Measurements from ENCODE around the gene RC3H2.
"Not testable (repeated sequence)": the region's sequence is repeated elsewhere in the genome, so short reads cannot be mapped to it uniquely, and the experiment has no call there.

Gene RC3H2

DNA sequence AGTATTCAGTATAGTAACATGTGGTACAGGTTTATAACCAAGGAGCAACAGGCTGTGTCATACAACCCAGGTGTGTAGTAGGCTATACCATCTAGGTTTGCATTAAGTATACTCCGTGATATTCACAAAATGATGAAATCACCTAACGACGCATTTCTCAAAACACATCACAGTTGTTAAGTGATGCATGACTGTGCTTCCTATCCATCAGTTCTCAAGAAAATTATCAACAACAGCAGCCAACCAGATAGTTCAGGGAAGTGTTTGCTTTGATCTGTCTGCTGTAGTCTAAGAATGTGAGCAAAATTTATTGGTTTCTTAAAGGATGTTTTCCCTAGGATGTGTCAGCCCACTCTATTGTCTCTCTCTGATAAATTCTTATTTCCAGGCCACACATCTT is 18.8 kb upstream of the RC3H2 start:
- no peak for DNase-seq

DNA sequence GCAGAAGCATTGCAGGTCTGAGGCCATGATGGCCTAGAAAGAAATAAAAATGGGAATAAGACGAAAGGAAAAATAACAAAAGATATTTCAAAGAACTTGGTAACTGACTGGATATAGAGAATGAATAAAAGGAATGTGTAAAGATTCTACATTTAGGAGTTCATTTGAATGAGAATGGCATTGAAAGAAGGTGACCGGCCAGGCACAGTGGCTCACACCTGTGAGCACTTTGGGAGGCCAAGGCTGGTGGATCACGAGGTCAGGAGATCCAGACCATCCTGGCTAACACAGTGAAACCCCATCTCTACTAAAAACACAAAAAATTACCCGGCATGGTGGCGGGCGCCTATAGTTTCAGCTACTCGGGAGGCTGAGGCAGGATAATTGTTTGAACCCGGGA is 17.6 kb upstream of the RC3H2 start:
- DNase-seq: no peak

- no peak for DNase-seq
Observed at GRCh38 chr9:122918310-122918709, 13.2 kb upstream of the RC3H2 start.

GRCh38 chr9:122912964-122913673 is 8.0 kb upstream of the RC3H2 start, which contains the start of gene ZBTB6:
TSS of gene ZBTB6 (minus strand) at chr9:122913323. CDS start at chr9:122912072, 1,251 bp downstream.
- peak; percentile 78 for DNase-seq

- DNase-seq: no peak
Observed at GRCh38 chr9:122912671-122912963, 7.5 kb upstream of the RC3H2 start.

GRCh38 chr9:122906122-122906521 is 963 bp upstream of the RC3H2 start:
- not testable (repeated sequence) for DNase-seq

GRCh38 chr9:122904466-122904822 is 715 bp downstream of the RC3H2 start:
- DNase-seq: peak; percentile 29

- peak; percentile 37 for DNase-seq
Observed at GRCh38 chr9:122900791-122901190, 4.4 kb downstream of the RC3H2 start.

DNA sequence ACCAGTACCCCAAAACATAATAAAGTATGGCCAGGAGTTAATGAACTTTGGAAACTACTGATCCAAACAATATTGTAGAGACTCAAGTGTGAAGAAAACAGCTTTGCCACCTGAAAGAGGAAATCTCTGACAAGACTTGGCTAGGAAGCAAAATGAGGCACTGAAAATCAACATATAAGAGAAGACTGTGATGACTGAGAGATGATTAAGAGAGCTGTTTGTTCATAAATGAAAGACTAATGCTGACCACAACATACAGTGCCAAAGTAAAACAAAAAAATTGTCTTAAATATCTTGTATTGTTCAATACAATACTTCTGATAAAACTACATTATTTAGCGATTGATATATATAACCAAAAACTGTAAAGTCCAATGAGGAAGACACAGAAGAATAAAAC is 7.2 kb downstream of the RC3H2 start:
- no peak for DNase-seq

- no peak for DNase-seq
Observed at GRCh38 chr9:122888480-122888879, 16.7 kb downstream of the RC3H2 start.

- DNase-seq: no peak
Observed at GRCh38 chr9:122883125-122883524, 22.0 kb downstream of the RC3H2 start.

GRCh38 chr9:122879443-122879842 is 25.7 kb downstream of the RC3H2 start:
- no peak for DNase-seq

DNA sequence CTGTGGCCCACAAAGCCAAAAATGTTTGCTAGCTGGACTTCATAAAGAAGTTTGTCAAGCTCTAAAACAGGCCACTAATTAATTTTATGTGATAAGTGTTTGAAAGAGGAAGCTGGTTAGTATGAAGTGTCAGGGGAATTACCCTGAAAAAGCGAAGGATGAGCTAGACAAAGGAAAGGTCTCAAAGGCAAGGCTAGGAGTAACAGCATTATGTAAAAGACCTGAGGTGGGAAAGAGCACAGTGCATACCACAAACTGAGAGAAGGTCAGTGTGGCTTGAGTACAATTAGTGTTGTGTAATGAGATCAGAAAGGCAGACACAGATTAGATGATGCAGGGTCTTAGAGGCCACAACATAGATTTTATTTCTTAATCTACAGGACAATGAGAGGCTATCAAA is 29.6 kb downstream of the RC3H2 start:
- no peak for DNase-seq

- not testable (repeated sequence) for DNase-seq
Observed at GRCh38 chr9:122867276-122867675, 37.9 kb downstream of the RC3H2 start.

- no peak for DNase-seq
Observed at GRCh38 chr9:122866079-122866478, 39.1 kb downstream of the RC3H2 start.

GRCh38 chr9:122865300-122865699 is 39.9 kb downstream of the RC3H2 start:
- no peak for DNase-seq

DNA sequence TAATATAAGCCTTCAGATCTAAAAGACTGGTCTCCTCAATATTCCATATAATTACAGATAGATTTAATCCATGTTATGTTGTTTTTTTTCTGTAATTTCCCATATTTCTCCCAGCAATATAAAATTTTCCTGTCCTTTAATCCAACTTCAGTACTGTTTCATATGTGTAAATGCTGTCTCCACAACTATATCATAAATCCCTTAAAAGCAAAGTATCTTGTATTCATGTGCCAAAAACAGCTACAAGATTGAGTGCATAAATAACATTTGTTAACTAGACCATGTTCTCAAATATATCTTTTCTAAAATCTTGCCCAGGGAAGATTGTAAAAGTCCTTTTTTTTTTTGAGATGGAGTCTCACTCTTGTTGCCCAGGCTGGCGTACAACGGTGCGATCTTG is 41.8 kb downstream of the RC3H2 start:
- DNase-seq: no peak

GRCh38 chr9:122860319-122861142 is 44.6 kb downstream of the RC3H2 start:
- no peak for DNase-seq

- DNase-seq: no peak
Observed at GRCh38 chr9:122857815-122858214, 47.3 kb downstream of the RC3H2 start.

GRCh38 chr9:122852085-122852786 is 52.9 kb downstream of the RC3H2 start:
- not testable (repeated sequence) for DNase-seq

DNA sequence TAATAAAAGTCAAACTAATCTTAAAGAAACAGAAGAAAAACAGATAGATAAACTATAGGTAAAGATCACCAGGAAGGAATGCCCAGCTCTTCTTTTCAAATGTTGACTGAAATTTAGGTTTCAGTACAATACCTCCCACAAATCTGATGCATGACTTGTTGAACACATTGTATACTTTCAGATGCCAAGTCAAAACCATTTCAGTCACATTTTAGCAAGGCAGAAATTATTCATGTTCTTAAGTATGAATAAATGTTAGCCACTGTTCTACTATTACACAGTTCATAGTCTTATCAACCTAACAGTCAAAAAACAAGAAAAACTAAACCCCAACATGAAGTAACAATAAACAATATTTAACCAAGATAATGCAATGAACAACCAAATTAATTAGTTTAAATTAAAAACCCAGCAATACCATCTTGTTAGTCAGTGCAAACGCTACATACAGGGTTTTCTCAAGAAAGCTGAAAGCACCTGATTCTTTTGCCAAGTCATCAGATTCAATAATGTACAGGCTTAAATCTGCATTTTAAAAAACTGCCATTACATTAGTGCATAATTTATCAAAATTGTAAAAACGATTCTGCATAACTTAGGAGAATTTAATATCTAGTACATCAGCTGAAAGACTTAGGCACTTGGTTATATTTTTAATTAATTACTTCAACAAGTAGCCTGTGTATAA is 56.8 kb downstream of the RC3H2 start:
- no peak for DNase-seq

GRCh38 chr9:122846371-122846940 is 58.7 kb downstream of the RC3H2 start:
- peak; percentile 33 for DNase-seq

DNA sequence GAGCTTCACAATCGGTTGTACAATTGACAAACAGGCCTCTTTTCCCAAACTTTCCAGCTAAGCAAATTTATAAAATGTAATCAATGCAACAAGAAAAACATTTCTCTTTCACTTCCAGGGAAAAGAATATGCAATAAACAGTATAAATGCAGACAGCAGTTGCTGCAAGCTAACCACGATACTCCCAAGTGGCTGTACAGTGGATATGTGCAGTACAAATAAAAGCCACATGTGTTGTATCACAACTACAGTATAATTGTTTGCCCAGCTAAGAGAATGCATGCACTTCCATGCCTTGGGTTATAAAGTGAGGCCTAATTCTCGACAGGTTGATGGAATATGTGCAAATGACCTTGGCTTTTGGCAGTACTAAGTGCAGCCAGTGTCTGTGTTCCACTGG is 60.0 kb downstream of the RC3H2 start:
- no peak for DNase-seq

Data from CD4-positive, alpha-beta T cell treated with Interleukin-10 for 1 hour (primary cell).